Stimulated activated CD4-positive, alpha-beta T cell treated with anti-CD3 and anti-CD28 coated beads, Interleukin-12 subunit alpha, Interleukin-12 subunit beta, amount 100 ng/mL, for 48 hours (primary cell): ENCODE data around the gene MLC1.
"Not testable (repeated sequence)": the region's sequence is repeated elsewhere in the genome, so short reads cannot be mapped to it uniquely, and the experiment has no call there.

Source experiments
- DNase-seq, 3 donors: peaks; one replicate each; pipeline ENCODE4 v3.0.0-alpha.2; 2020; ENCODE audit warnings: low read depth in 2 of 3, low spot score in 1 of 3

Gene MLC1

DNA sequence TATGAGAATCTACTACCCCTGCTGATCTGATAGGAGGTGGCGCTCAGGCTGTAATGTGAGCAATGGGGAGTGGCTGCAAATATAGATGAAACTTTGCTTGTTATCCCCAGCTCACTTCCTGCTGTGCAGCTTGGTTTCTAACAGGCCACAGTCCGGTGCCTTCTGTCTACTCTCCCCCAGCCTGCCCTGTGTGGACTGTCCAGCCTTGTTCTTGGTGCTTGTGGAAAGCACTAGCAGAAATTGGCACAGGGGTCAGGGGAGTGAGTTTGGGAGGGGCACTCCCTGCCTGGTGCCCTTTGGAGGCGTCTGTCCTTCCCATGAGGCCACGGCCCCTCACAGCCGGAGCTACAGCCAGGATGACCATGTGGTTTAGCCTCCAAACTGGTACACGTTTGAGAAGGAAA lies 18.9 kb upstream of the MLC1 start:
- no peak for DNase-seq

DNA sequence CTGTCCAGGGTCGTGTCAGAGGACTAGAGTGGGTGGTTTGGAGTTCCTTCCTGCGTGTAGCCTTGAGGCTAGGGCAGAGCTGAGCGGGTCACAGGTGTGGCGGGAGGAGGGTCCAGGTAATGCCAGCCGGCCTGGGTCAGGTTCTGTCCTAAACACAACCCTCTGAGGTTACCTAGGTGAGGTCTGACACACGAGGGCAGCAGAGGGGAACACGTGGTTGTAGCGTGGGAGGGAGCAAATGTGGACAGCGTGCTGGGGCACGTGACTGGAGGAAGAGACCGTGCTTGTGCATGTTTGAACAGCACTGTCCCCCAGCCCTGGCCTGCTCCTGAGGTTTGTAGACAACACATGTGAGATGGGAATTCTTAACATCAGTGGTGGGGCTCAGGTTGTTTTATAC lies 17.7 kb upstream of the MLC1 start:
- DNase-seq = no peak

DNA sequence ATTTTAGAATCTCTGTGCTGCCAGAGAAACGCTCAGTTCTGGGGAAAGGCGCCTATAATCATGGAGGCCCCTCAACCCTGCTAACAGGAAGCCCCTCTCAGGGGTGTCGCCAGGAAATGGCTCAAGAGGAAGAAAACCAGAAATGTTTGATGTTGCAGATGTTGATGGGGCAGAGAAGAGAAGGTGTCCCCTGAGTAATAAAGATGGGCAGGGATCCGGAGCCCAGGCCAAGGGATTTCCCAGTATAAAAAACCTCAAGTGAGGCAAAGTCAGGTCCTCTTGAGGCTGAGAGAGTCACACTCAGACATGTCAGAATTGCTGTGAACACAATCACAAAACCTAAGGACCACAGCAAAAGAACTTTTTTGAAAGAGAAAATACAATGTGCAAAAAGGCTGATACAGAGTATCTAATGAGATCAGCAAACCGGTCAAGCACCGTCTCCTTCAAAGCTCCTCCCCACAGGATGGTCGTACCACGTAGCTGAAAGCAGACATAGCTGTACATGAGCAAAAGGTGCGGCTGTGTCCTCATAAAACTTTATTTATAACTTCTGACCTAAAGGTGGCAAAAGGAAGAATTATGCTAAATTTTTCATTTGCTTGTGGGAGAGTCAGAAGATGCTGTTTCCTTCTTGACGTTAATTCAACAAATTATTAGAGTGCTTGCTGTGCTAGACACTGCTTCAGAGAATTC lies 16.8 kb upstream of the MLC1 start:
- DNase-seq = no peak

DNA sequence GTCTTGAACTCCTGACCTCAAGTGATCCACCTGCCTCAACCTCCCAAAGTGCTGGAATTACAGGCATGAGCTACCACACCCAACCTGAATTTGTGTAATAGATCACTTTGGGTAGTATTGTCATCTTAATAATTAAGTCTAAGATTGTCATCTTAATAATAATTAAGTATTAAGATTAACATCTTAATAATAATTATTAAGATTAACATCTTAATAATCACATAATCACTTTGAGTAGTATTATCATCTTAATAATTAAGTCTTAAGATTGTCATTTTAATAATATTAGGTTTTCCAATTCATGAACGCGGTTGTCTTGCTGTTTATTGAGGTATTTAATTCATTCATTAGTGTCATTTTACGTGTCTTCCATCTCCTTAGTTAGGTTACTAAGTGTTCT lies 12.8 kb upstream of the MLC1 start:
- DNase-seq = no peak

DNA sequence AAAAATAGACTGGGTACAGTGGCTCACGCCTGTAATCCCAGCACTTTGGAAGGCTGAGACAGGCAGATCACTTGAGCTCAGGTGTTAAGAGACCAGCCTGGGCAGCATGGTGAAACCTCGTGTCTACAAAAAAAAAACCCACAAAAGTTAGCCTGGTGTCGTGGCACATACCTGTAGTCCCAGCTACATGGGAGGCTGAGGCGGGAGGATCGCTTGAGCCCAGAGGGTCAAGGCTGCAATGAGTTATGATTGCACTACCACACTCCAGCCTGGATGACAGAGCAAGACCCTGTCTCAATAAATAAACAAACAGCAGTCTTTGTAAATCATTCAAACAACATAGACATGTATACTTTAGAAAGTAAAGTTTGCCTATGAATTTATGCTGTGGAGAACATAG lies 7.1 kb upstream of the MLC1 start:
- DNase-seq = no peak

DNA sequence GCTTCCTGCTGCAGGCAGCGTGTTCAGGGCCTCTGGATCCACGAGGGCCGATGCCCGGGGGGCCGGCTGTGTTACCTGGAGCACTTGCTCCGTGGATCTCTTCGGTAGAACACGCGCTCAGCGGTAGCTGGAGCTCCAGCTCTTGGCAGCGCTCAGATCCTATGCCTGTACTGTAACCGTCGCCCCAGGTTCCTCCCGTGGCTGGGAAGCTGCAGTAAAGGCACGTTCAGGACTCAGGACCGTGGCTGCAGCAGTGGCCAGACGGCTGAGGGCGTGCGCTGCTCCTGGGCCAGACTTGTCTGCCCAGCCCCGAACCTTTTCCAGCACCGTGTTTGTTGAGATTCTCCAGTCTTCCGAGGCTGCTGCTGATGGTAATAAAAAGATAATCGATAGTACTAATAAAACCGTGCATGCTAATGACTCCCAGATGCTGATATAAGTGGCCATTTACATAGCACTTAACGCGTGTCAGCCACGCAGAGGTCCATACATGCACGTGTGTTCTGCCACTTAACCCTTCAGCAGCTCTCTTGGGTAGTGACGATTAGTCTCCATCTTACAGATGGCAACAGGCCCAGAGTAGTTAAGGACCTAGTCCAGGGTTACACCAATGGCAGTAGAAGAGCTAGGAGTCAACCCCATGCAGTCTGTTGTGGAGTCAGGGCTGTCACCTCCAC lies 6.0 kb upstream of the MLC1 start:
- DNase-seq = no peak

DNA sequence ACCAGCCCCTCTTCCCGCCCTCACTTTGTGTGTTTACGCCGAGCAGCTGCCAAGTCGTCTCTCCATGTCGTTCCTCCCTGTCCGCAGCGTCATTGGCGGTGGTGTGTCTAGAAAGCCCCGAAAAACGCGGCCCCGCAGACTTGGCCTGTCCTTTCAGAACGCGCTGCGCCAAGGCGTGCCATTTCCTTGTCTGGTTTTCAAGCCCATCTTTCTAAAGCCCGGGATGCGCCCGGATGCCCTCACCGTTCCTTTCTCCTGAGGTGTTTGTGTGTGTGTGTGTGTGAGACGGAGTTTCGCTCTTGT lies 5.1 kb upstream of the MLC1 start:
- no peak for DNase-seq

DNA sequence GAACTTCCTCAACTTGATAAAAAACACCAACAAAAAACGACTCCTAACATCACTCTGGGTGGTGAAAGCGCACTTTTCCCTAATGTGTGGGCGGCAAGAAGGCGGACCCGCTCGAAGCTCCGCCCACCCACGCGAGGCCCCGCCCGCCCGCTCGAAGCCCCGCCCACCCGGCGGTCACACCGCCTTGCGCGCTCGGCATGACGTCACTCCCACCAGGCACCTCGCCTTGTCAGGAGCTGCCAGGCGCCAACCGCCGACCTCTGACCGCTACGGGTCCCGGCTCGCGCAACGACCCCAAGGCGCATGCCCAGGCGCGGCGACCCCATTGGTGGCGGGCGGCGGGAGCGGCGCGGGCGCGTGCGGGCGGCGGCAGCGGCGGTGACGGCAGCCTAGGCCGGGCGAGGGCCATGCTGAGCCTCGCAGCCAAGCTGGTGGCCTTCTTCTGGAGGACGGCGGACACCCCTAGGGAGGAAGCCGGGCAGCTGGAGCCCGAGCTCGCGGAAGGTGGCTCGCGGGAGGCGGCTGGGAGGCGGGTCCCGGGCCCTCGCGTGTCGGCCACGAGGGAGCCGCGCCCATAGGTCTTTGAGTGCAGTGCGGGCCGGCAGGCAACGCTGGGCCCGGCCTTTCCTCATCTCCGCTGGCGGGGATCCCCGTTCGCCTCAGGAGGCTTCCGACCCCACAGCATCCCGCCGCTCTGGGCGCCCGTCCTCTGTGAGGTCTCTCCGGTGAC lies 4.6 kb upstream of the MLC1 start, which contains the start of gene MOV10L1:
Gene MOV10L1 (plus strand): TSS at position 325 of the 730 bp plus-strand sequence. CDS start 83 bp downstream, at position 408.
- no peak for DNase-seq

DNA sequence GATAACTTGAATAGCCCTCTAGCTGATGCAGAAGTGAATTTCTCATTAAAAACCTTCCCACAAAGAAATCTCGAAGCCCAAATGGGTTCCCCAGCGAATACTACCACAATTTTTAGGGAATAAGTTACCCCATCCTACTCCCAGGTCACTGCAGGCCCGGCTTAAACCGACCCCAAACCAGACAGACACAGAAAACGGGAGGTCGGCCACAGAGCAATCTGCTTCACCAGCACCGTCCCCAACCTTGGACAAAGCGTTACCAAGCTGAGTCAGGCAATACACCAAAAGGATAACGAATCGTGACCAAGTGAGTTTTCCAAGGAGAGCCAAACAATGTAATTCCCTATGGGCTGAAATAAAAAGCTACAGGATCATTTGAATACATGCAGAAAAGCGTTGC lies 4.0 kb upstream of the MLC1 start:
- DNase-seq = no peak

DNA sequence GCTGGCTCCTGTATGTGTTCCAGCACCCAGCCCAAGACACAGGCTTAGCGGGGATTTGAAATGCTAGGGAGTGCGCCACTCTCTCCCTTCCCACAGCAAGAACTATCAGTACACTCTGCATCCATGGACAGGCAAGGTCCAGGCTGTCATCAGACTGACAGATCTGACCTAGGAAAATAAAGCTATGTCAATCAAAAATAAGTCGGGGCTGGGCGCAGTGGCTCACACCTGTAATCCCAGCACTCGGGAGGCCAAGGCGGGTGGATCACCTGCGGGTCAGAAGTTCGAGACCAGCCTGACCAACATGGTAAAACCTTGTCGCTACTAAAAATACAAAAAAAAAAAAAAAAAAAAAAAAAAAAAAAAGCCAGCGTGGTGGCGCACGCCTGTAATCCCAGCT lies 2.9 kb upstream of the MLC1 start:
- no peak for DNase-seq

DNA sequence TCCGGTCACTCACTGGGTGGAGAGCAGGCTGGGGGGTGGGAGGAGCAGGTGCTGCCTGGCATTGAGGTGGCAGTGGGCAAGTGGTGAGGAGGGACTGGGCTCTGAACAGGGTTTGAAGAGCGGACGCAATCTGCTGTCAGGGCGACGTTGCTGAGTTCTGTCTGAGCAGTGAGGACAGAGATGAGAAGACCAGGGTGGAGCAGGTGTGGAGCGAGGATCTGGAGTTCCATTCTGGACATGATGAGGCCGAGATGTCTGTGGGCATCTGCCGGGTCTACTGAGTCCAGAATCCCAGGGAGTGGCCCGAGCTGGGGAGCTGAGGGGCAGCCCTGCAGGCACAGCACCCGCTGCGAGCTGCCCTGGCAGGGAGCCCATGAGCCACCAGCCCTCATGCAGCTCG lies 2.4 kb upstream of the MLC1 start:
- DNase-seq = no peak

DNA sequence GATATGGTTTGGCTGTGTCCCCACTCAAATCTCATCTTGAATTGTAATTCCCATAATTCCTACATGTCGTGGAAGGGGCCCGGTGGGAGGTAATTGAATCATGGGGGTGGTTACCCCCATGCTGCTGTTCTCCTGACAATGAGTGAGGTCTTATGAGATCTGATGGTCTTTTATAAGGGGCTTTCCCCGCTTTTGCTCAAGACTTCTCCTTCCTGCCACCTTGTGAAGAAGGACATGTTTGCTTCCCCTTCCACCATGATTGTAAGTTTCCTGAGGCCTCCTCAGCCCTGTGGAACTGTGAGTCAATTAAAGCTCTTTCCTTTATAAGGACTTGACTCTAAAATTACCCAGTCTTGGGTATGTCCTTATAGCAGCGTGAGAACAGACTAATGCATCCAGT lies 1.7 kb upstream of the MLC1 start:
- DNase-seq = not testable (repeated sequence)

DNA sequence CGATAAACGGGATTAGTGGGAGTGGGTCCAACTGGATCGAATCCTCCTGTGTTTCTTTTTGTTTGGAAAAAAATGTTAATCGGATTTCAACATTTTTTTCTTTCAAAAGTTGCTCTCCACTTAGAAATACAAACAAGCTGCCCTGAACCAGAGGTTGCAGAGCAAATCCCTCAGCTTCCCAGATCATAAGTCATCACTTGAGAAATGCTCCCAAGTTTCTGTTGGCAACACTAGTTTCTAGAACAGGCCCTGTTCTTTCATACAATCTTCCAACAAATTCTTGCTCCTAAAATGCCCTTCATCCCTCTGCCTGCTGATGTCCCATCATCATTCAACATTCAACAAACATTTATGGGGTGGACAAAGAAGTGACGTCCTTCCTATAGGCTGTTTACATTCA lies 1.3 kb upstream of the MLC1 start:
- no peak for DNase-seq

DNA sequence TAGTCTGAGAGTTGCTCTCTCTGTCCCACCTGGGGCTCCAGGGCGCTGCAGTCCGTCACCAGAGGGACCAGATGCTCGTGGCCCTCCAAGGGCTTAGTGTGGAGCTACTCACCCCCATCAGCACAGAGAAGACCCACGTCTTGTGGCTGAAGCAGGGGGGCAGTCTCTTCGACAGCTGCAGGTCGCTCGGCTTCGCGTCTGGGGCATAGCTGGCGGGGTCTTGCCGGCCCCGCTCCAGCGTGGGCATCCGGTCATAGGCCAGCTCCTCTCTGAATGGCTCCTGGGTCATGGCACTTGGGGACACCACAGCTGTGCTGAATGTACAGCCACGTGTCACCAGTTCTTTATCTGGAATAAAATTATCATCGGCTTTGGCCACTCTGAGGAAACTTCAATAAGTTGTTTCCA lies 608 bp downstream of the MLC1 start:
- DNase-seq = no peak

DNA sequence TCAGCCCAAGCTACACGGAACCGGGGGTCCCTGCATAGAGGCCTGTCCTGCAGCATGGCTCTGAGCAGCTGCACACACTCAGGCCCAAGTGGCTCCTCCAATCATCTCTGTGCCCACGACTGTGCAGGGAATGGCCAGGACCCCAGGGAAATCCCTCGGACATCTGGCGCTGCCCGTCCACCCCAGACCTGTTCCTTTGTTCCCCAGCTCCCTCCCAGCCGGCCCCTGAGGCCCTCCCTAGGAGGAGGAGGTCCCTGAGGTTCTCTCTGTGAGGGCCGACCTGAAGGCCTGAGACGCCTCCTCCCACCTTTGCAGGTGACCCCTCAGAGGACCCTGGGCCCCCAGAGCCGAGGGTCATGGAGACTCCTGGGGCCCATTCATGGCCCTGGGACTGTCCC lies 1.1 kb downstream of the MLC1 start:
- DNase-seq = no peak

DNA sequence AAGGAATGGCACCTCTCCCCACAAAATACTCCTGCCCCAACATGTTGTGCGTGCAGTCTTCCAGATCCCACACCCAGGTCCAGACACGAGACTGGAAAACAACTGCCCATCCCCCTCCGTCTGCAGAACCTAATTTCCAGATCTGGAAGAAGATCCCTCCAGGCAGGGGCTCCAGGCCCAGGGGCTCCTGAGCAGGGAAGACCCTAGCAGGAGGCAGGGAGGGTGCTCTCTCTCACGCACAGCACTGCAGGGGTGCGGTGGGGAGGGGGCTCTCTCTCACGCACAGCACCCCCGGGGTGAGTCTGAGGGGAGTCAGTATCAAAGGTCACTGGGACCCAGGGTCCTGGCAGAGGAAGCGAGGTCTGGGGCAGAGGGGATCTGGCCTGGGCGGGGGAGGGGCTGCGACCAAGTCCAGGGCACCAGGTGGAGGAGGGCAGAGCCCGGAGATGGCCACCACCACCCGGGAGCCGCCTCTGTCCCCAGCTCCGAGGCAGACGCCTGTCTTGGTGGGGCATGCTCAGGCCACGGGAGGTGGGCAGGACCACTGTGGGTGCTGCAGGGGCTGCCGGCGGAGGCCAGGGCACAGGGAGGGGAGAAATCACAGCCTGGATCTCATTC lies 1.7 kb downstream of the MLC1 start:
- no peak for DNase-seq

DNA sequence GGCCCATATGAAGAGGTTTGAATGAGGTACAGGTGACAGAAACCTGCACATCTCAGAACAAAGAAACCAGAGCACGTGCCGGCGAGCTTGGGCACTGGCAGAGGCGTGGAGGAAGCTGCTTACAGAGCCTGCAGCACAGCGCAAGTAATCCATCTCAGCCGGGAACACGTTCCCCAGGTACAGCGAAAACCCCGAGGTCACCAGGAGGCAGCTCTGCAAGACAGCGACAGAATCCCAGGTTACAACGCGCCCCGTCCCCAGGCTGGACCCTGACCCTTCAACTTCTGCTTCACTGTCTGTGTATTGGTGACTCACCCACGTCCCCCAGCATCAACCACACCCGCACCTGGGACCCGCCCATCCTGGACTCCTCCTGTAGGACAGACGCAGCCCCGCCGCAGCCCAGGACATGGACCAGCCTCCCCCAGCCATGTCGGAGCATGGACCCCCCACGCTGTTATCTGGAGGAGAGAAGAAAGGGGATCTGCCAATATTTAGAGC lies 2.2 kb downstream of the MLC1 start:
- DNase-seq = no peak

DNA sequence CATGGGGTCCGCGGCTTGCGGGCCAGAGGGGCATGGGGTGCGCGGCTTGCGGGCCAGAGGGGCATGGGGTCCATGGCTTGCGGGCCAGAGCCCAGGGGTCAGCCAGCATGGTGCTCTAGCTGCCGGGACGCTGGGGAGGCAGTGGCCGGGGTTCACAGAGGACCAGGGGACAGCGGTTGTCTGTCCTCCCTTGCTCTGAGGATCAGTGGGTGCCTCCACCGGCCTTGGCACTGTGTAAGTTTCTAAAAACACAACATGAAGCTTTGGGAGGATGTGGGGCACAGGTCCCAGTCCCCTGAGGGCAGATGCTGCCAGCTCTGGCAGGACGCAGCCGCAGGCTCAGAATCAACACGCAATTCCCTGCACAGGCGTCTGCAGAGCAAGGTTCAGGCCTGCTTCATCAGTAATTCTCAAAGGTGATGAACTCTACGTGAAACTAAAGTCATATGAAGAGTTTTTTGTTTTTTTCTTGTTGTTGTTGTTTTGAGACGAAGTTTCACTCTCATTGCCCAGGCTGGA lies 3.0 kb downstream of the MLC1 start:
- no peak for DNase-seq

DNA sequence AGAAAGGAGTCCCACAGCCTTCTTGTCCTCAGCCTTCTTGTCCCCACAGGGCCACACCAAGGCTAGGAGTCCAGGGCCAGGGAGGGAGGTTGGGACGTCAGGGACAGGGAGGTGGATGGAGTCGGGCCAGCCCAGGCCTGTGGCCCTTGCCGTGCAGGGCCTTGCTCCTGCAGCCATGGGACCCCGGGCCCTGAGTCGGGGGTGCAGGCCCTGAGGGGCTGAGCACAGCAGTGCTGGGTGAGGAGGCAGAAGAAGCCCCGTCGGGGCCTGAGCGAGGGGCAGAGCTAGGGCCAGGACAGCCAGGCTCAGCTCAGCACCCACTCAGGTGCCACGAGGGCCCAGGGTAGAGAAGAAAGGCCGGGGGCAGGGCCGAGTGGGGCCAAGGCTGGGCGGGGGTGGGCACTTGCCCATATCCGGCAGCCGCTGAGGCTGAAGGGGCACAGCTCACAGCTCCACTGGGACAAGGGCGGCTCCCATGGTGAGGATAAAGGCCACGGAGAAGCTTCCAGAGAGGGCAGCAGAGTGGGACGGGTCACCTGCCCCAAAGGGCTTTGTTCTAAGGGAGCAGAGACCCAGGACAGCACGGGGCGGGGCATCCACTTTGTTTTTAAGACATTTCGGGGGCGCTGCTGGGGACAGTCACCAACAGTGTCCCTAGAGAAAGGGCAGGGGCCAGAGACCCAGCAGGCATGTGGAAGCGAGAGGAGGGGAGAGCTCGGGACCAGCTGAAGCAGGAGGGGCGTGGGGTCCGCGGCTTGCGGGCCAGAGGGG lies 3.6 kb downstream of the MLC1 start:
- no peak for DNase-seq

DNA sequence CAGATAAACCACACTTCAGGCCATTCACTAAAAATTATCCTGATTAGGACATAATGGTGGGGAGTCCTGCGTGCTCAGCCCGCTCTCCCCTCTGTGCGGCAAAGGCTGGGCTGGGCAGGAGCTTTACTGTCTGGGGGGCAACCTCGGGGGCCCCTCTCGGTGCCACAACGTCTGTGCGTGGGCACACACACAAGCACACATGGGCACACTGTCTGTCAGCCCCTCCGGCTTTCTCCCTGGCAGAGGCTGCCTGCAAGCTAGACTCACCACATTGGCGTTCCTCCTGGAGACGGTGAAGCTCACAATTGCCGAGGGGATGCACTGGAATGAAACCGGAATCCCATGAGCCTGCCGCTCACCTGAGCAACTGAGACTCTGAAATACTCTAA lies 5.2 kb downstream of the MLC1 start:
- DNase-seq = no peak

DNA sequence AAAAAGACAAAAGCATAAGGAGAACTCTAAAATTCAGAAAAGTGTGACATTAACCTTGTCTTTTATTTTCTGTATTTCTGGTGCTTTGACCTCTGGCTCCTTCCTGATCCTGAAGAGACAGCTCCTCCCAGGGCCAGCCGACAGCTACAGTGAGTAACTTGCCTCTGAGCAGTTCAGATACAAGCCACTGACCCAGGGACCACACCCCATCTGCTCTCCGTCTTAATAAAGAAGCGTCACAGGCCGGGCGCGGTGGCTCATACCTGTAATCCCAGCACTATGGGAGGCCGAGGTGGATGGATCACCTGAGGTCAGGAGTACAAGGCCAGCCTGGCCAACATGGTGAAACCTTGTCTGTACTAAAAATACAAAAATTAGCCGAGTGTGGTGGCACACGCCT lies 6.5 kb downstream of the MLC1 start:
- DNase-seq = no peak
